ENCODE measurements around the gene ZNF526.

ZNF526 gene

DNA sequence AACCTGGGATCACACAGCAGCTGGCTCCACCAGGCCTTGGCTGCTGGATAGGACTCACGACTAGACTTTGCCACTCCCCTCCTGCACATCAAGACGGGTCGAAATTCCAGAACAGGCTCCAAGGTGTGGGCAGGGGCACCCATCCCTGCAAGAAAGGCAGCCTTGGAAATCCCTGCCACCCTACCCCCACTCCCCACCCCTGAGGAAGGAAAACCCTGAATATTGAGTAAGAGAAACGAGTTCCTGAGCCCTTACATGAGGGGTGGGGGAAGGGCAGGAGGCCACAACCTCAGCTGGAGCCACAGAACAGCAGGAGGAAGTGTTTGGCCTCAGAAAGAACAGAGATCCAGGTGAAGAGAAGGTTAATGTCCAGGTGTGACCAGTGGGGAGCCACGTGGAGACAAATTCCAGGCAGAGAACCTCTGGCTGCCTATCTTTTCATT is 22.7 kb upstream of the ZNF526 start:
- DNase-seq = peak in 1 of 5 experiments; percentile 54

DNA sequence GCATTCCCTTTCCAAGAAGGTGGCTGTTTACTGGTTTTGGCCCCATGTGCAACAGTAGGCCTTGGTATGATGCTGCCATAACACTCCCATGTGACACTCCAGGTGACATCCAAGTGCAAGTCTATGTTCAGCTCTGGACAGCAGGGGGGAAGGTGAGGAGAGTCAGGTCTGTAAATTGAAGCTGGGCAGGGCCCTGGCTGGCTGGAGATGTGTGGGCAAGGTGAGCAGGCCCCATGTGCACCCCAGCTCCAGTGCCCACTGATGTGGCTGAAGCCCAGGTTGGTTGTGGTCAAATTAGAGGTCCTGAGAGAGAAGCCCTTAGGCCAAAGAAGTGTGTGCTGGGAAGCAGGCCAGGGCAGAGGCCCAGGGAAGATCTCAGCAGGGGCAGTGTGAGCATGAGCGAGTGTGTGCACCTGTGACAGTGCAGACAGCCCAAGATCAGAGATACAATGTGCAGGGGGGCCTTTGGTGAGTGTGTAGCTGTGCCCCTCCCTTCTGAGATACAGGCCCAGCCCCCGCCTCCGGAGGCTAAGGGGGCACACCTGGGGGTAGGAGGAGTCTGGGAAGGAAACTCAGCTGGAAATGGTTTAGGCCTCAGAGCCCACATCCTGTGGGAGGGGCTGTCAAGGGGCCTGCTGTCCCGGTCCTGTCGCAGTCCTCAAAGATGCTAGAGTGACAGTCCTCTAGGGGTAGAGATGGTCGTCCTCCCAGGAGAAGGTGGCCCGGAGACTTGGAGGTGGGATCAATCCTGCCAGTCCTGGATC is 21.3 kb upstream of the ZNF526 start:
- DNase-seq = peak in 4 of 5 experiments; percentile 43 to 97 (median 82)

- peak in 3 of 5 experiments; percentile 35 to 90 (median 66) for DNase-seq
These were observed 20.5 kb upstream of the ZNF526 start for GRCh38 chr19:42199440-42200115.

GRCh38 chr19:42200116-42200715 is 19.9 kb upstream of the ZNF526 start:
- DNase-seq = peak in 1 of 5 experiments; percentile 32

DNA sequence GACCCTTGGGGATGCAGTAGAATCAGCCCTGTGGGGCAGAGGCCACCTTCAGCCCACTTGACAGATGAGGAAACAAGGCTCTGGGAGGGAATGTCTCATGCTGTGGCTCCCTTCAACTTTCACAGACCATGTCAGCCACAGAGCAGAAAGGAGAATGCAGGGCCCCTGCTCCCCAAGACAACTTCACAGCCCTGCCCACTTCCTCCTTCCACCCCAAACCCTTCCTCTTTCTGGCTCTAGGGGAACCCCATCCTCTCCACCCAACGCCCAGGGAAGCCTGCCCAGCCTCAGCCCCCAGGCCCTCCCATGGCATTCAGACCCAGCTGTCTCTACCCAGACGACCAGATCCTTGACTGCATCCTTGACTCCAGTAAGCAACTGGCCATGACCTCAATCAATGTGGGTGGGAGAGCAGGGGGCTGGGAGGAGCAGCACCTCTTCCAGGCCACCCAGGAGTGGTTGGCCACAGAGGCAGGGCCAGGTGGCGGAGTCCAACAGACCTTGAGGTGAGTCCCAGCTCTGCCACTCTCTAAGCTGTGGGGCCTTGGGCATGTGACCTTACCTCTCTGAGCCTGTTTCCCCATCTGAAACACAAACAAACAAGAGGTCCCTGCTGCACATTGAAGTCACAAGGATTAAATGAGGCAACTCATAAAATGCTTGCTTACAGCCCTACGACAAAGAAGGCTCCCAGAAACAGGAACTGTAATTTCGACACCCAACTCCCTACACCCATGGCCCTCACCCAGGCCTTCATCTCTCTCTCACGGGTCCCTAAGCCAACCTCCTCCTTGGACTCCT is 18.4 kb upstream of the ZNF526 start:
- DNase-seq = peak in 3 of 5 experiments; percentile 32 to 81 (median 72)

DNA sequence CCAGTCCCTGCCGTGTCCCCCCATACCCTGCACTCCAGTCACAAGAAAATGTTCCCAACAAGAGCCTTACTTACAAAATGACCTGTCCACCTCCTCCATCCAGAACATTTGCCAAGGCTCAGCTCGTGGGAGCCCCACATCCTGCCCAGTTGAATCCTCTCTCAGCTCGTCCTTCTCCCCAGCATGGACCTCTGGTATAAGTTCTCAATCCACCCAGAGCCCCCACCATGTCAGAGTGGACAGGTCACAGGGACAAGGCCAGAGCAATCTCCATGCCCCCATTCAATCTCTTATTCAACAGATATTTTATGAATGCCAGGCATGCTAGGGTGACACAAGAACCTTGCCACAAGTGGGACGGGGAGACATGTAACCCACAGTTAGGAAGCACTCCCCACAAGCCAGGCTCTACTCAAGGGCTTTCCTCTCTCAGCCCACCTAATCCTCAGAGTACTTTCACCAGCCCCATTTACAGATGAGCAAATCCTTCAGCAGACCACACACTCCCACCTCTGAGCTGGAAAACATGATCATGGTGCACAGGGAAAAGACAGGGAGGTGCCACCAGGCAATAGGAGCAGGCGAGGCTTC is 17.7 kb upstream of the ZNF526 start:
- DNase-seq = no peak

- no peak for DNase-seq
These were observed 16.4 kb upstream of the ZNF526 start for GRCh38 chr19:42203700-42204099.

DNA sequence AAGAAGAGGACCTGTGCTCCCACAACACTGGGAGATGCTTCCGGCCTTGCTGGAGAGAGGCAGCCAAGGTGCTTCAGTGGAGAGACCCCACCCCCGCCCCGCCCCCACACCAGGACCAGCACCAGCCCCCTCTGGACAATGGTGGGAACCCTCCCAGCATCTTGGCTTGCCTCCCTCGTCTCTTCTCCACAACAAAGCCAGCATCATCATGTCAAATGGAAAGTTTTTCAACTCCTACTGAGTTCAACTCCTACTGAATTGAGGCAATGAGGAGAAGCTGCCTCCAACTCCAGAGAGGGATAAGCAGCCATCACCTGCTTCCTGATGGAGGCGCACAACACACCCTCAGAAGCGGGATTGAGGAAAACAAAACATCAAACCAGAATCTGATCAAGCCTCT is 15.4 kb upstream of the ZNF526 start:
- no peak for DNase-seq

GRCh38 chr19:42206871-42207755 is 13.0 kb upstream of the ZNF526 start:
- DNase-seq = no peak

GRCh38 chr19:42207767-42208271 is 12.3 kb upstream of the ZNF526 start:
- peak in 1 of 5 experiments; percentile 31 for DNase-seq

- DNase-seq = no peak
These were observed 11.5 kb upstream of the ZNF526 start for GRCh38 chr19:42208612-42209011.

DNA sequence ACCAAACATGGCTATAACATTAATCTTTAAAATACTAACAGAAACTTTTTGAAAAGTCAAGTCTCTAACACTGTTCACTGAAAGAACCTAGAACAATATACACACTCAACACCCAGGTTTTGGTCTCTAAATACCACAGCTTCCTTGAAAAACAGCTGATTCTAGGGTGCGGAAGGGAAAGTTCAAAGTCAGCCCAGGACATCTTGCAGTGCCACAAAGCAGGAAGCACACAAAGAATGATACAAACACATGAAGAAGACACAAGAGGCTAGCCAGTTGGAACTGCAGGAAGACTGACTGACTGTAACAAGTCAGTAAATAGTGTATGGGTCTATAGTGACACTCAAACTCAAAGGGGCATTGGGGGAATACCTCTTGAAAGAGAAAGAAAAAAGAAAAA is 7.2 kb upstream of the ZNF526 start:
- DNase-seq = no peak

GRCh38 chr19:42214810-42215485 is 5.2 kb upstream of the ZNF526 start:
- no peak for DNase-seq

DNA sequence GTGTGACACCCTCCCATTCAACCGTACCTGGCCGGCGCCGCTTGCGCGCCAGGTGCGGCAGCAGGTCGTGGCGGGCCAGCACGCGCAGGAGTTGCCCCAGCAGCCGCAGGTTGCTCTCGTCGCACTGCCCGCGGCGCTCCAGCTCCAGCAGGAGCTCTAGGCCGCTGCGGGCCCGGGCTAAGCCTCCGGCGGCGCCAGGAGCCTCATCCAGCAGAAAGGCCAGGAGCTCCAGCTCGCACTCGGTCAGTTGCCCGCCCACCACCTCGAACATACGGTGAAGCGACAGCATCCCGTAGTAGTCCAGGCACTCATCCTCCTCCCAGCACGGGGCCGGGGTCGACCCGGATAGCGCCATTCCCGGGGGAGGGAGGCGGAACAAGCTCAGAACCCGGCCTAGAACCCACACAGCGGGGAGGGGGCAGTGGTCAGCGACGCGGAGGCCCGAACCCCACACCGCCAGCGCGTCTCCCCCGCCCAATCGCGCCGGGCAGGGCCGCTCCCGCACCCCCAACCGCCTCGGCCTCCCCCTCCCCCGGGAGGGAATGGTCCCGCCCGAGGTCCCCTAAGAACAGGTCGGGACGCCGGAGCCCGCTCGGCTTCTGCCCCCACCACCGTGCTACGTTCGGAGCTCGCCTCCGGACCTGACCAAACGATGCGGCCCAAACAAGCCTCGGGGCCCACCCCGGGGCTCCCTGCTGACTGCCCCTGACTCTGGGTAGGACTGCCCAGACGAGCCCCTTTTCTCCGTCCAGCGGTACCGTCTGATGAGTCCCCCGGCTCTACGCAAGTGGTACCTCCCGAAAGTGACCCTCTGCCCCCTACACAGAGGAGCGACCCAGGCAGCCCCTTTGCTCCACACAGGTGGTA is 3.2 kb upstream of the ZNF526 start:
- peak in 1 of 5 experiments; percentile 51 for DNase-seq

GRCh38 chr19:42217520-42218437 is 2.3 kb upstream of the ZNF526 start, which contains the start of gene DEDD2:
Gene DEDD2, minus strand, starts transcription at chr19:42217677. Its CDS starts 670 bp downstream, at chr19:42217007.
- peak; percentile 99 to 100 (median 100) for DNase-seq

- DNase-seq = no peak
These were observed 612 bp downstream of the ZNF526 start for GRCh38 chr19:42220751-42221097.

DNA sequence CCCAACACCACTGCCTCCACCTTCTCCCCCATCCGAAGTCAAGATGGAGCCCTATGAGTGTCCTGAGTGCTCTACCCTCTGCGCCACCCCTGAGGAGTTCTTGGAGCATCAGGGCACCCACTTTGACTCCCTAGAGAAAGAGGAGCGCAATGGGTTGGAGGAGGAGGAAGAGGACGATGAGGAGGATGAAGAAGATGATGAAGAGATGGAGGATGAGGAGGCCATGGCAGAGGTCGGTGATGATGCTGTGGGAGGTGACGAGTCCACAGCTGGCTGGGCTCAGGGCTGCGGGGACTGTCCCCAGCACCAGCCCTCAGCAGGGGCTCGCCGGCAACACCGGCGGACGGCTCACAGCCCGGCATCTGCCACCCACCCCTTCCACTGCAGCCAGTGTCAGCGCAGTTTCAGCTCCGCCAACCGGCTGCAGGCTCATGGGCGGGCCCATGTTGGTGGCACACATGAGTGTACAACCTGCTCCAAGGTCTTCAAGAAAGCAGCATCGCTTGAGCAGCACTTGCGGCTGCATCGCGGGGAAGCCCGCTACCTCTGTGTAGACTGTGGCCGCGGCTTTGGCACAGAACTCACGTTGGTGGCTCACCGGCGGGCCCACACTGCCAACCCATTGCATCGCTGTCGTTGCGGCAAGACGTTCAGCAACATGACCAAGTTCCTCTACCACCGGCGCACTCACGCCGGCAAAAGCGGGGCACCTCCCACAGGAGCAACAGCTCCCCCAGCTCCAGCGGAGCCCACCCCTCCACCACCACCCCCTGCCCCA is 5.0 kb downstream of the ZNF526 start:
- DNase-seq = no peak
